Karpas-422 (cell line): ENCODE measurements around the gene RELA. TPM values are rescaled to one million over a fixed set of nuclear protein-coding genes. Genes with fewer than 3 reads are reported as not detected.

Source experiments
- DNase-seq: peaks from one replicate; pipeline ENCODE4 v3.0.0-alpha.2; 2015
- H2AFZ ChIP-seq: fragments of 200-600 bp; sonication (generic); 2 replicates; pipeline ENCODE4 v1.6.1; 2014; ENCODE audit warnings: antibody characterized with exemption, low read length, mixed read lengths
- H3K27ac ChIP-seq: fragments of 200-600 bp; sonication (generic); 2 replicates; pipeline ENCODE4 v1.5.1; 2014; ENCODE audit warnings: mild to moderate bottlenecking, low read length, moderate library complexity
- H3K27me3 ChIP-seq: fragments of 200-600 bp; sonication (generic); 2 replicates; pipeline ENCODE4 v1.6.1; 2014; ENCODE audit warnings: low read length, mixed read lengths
- H3K36me3 ChIP-seq: fragments of 200-600 bp; sonication (generic); 2 replicates; pipeline ENCODE4 v1.6.1; 2014; ENCODE audit warnings: low read length, mixed read lengths; ENCODE audit not compliant: insufficient read depth
- H3K4me1 ChIP-seq: fragments of 200-600 bp; sonication (generic); 2 replicates; pipeline ENCODE4 v1.6.1; 2014; ENCODE audit warnings: mild to moderate bottlenecking, low read length, mixed read lengths
- H3K4me2 ChIP-seq: fragments of 200-600 bp; sonication (generic); 2 replicates; pipeline ENCODE4 v1.6.1; 2014; ENCODE audit warnings: low read length, low read depth, mild to moderate bottlenecking; ENCODE audit not compliant: poor library complexity, severe bottlenecking
- H3K4me3 ChIP-seq: fragments of 200-600 bp; sonication (generic); 2 replicates; pipeline ENCODE4 v1.5.1; 2014; ENCODE audit warnings: mild to moderate bottlenecking, antibody characterized with exemption, low read length, mixed read lengths
- H3K79me2 ChIP-seq: fragments of 200-600 bp; sonication (generic); 2 replicates; pipeline ENCODE4 v1.6.1; 2014; ENCODE audit warnings: mild to moderate bottlenecking, low read length, mixed read lengths
- H3K9ac ChIP-seq: fragments of 200-600 bp; sonication (generic); 2 replicates; pipeline ENCODE4 v1.6.0; 2014; ENCODE audit warnings: low read length
- H3K9me2 ChIP-seq: fragments of 200-600 bp; sonication (generic), shearing (Covaris generic); replicated peaks from 2 replicates; pipeline ENCODE4 v1.6.0; 2014; ENCODE audit warnings: mild to moderate bottlenecking, low read length, moderate library complexity; ENCODE audit not compliant: insufficient read depth
- H3K9me3 ChIP-seq: fragments of 300-700, 200-600 bp; sonication (generic); 2 replicates; pipeline ENCODE4 v1.6.1; 2014; ENCODE audit warnings: low read length, mixed read lengths
- H4K20me1 ChIP-seq: fragments of 200-600 bp; sonication (generic); 2 replicates; pipeline ENCODE4 v1.6.1; 2014; ENCODE audit warnings: mild to moderate bottlenecking, antibody characterized with exemption, low read length, low read depth; ENCODE audit not compliant: insufficient read depth
- total RNA-seq: library from RNA; depleted of rRNA; stranded (reverse); fragments of >200 nt; shearing (Covaris generic); gene quantifications from 2 replicates; pipeline ENCODE4 v1.2.3, GENCODE V29; 2014; ENCODE audit warnings: low replicate concordance

The RELA gene
- total RNA-seq, 1 experiment from 2014 or later, result 44.0 TPM

DNA sequence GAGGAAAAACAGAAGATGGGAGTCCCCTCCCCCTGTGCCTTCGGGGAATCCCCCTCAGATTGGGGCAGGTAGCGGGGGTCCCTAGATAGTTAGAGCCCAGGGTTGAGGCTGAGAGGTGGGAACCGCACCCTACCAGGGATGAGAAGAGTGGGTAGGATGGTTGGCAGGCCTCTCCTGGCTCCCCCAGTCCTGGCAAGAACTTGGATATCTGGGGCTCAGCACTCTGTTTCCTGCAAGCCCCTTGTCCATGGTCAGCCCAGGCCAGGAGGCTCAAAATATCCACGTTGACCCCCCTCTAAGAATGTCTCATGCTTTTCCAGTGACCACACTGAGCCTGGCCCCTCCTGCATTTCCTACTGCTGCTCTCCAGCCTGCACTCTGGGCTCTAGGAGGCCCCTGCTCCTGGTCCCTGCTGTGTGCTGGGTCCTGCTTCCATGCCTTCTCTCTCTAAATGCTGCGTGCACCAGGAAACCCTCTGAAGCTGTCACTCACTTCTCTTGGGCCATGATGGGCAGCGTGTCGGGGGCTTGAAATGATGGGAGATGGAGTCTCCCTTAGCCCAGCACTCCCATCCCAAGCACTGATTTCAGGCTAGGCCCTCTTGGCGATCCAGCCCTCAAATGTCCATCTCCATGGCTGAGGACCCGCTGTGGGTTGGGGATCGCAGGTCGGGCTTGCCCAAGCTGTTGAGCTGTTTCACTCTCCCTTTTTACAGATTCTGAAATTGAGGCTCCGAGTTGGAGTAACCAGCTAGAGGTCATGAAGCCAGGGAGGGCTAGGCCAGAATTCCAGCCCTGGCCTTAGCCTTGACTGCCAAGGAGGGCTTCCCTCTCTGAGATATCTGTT, 50.7 kb downstream of the RELA start:
- Histone ChIP-seq H3K9ac (peak overlapping the region; percentile 80), H3K27ac (no peak overlapping the region), H3K27me3 (no peaks in the 10 kb centered on the region), H3K79me2 (peaks cover 46% of the 10 kb centered on the region), H3K4me1 (peaks cover 29% of the 10 kb centered on the region), H3K36me3 (peaks cover 3% of the 10 kb centered on the region; the same call in 1 of the 2 replicates), H3K9me2 (no peaks in the 10 kb centered on the region), H3K9me3 (no peaks in the 10 kb centered on the region), H3K4me3 (peak overlapping the region; percentile 92; the same call in 1 of the 2 replicates), H4K20me1 (peaks cover 8% of the 10 kb centered on the region; the same call in 1 of the 2 replicates), H2AFZ (no peak overlapping the region), H3K4me2 (peak overlapping the region; percentile 86)
- no peak for DNase-seq

- H3K79me2 ChIP-seq, result peaks cover 39% of the 10 kb centered on the region
- H2AFZ ChIP-seq, result no peak overlapping the region
- H4K20me1 ChIP-seq, result peaks cover under 1% of the 10 kb centered on the region; the same call in 1 of the 2 replicates
- no peak for DNase-seq
- no peaks in the 10 kb centered on the region for H3K27me3 ChIP-seq
- peaks cover 8% of the 10 kb centered on the region; the same call in 1 of the 2 replicates for H3K36me3 ChIP-seq
- no peaks in the 10 kb centered on the region for H3K9me2 ChIP-seq
- H3K9me3 ChIP-seq, result no peaks in the 10 kb centered on the region
- peak overlapping the region; percentile 80 for H3K9ac ChIP-seq
- H3K4me2 ChIP-seq, result peak overlapping the region; percentile 86
- H3K4me3 ChIP-seq, result no peak overlapping the region
- H3K4me1 ChIP-seq, result peaks cover 24% of the 10 kb centered on the region
- no peak overlapping the region for H3K27ac ChIP-seq
These were observed 51.5 kb downstream of the RELA start for GRCh38 chr11:65611028-65611757.

DNA sequence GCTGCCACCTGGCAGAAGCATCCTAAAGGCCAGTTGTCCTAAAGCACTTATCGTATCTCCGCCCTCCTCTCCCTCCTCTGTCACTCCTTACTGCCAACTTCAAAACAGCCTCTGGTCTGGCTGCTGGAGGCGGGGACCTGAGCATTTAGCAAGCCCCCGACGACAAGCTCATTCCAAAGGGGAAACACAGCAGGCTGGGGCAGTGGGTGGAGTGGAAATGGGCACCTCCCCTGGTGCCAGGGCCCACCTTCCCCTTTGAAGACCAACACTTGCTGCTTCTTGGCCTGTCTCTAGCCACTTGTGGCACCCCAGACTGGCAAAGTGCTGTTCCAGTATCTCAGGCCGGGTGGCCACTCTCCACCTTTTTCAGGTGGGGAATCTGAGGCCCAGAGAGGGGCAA, 52.3 kb downstream of the RELA start:
- H3K27ac ChIP-seq, result no peak overlapping the region
- DNase-seq, result no peak
- peaks cover 33% of the 10 kb centered on the region for H3K79me2 ChIP-seq
- no peak overlapping the region for H2AFZ ChIP-seq
- H3K9ac ChIP-seq, result peak overlapping the region; percentile 16; the same call in 1 of the 2 replicates
- H3K9me3 ChIP-seq, result no peaks in the 10 kb centered on the region
- no peaks in the 10 kb centered on the region for H3K9me2 ChIP-seq
- no peaks in the 10 kb centered on the region for H3K27me3 ChIP-seq
- H3K36me3 ChIP-seq, result peaks cover 13% of the 10 kb centered on the region
- peaks cover 24% of the 10 kb centered on the region for H3K4me1 ChIP-seq
- H3K4me2 ChIP-seq, result no peak overlapping the region
- H4K20me1 ChIP-seq, result no peaks in the 10 kb centered on the region
- no peak overlapping the region for H3K4me3 ChIP-seq

DNA sequence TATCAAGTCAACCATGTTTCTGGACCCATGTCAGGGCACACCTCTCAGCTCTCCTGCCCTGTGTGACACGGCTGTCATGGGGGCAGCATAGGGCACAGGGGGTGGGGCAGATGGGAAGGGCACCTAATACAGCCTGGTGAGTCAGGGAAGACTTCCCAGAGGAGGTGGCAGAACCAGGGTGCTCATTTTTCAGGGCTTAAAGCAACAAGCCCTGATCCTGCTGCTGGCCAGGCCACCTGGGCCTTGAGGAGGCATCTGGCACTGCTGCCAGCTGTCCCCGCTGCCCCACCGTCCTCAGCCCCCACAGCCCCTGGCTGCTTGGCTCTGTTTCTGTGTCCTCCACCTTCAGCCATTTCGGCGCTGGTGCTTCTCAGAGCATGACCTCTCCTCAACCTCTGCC, 53.1 kb downstream of the RELA start:
- Histone ChIP-seq H2AFZ (no peak overlapping the region), H3K79me2 (peaks cover 33% of the 10 kb centered on the region), H3K36me3 (peaks cover 15% of the 10 kb centered on the region), H3K4me3 (no peak overlapping the region), H4K20me1 (no peaks in the 10 kb centered on the region), H3K9me3 (no peaks in the 10 kb centered on the region), H3K9me2 (no peaks in the 10 kb centered on the region), H3K4me2 (no peak overlapping the region), H3K27me3 (no peaks in the 10 kb centered on the region), H3K9ac (no peak overlapping the region), H3K4me1 (peaks cover 24% of the 10 kb centered on the region), H3K27ac (no peak overlapping the region)
- no peak for DNase-seq

DNA sequence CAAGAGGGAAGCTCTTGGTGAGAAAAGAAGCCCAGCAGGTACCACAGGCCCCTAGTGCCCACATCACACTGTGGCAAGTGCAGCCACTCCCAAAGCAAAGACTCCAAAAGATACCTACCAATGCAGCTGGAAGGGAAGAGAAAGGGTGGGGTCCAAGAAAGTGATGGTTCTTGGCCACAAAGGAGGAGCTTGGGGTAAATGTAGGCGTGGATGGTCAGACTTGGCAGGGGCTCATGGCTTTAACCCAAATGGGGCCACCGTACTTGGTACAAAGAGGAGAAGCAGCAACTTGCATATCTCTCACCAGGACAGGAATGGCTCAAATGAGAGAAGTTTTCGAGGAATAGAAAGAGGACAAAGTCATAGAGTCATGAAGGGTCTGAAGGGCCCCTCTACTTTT, 53.5 kb downstream of the RELA start:
- Histone ChIP-seq H3K9ac (no peak overlapping the region), H3K9me2 (no peaks in the 10 kb centered on the region), H3K27me3 (no peaks in the 10 kb centered on the region), H3K79me2 (peaks cover 29% of the 10 kb centered on the region), H3K9me3 (no peaks in the 10 kb centered on the region), H3K27ac (no peak overlapping the region), H4K20me1 (no peaks in the 10 kb centered on the region), H3K4me3 (no peak overlapping the region), H3K36me3 (peaks cover 15% of the 10 kb centered on the region), H3K4me2 (no peak overlapping the region), H3K4me1 (peaks cover 24% of the 10 kb centered on the region), H2AFZ (no peak overlapping the region)
- no peak for DNase-seq

DNA sequence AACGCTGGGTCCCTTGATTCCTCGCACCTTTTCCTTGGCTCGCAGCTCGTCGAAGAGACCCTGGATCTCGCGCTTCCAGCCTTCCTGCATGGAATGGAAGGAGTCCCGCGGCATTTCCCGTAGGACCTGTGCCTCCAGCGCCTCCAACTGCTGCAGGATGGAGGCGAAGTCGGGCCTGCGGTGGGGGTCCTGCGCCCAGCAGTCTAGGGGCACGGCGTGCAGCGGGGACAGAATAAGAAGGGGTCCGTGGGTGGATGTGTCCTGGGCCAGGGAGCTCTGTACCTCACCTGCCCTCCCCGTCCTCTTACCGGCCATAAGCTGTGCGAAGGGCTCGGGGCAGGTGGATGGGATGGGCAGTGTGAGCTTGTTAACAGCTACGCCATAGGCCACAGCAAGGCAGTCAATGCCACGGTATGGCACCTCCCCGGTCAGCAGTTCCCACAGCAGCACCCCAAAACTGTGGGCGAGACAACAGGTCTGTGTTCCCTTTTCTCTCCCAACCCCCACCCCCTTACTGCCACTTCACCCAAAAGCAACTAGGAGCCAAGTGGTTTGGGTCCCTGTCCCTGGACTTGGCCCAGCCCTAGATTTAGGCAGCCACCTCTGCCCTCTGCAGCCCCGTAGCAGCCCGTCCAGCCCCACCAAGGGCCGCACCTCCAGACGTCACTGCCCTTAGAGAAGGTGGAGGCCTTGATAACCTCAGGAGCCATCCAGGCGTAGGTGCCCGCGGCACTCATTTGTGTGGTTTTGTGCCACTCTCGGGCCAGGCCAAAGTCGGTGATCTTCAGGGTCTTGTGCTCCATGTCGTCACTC, 54.9 kb downstream of the RELA start:
- Histone ChIP-seq H3K9ac (no peak overlapping the region), H3K27ac (no peak overlapping the region), H3K79me2 (peaks cover 15% of the 10 kb centered on the region), H3K36me3 (peaks cover 15% of the 10 kb centered on the region), H3K4me3 (no peak overlapping the region), H3K4me2 (no peak overlapping the region), H4K20me1 (no peaks in the 10 kb centered on the region), H3K9me2 (no peaks in the 10 kb centered on the region), H3K9me3 (no peaks in the 10 kb centered on the region), H3K4me1 (peaks cover 18% of the 10 kb centered on the region), H3K27me3 (no peaks in the 10 kb centered on the region), H2AFZ (no peak overlapping the region)
- DNase-seq, result no peak

DNA sequence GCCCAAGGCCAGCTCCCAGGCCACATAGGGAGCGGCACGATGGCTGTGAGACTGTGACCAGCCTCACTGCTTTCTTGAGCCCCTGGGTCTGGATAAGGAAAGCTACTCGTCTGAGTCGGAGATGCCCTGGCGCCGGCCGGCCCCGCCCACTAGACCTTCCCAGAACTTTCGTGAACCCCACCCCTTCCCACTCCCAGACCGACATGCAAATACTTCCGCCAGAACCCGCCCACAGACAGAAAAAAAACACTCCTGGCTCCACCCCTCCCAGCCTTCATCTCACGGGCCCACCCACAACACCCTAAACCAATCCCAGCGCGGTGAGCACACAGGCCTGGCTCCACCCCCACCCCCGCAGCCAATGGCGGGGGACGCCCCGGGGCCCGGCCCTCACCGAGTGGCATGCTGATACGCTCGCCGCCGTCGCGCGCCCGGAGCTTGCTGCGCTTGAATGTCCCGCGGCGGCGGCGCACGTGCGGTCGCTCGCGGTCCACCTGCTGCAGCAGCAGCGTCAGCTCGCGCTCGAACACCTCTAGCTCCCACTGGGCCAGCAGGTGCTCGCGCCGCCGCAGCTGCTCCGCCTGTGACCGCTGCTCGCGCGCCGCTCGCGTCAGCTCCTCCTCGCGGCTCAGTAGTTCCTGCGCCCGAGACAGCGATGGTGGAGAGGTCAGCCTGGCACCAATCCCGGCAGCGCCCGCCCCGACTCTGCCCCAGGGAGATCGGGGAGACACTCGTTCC, 55.7 kb downstream of the RELA start:
- Histone ChIP-seq H3K27ac (no peak overlapping the region), H3K9me3 (no peaks in the 10 kb centered on the region), H3K79me2 (peaks cover 8% of the 10 kb centered on the region), H3K36me3 (peaks cover 15% of the 10 kb centered on the region), H4K20me1 (no peaks in the 10 kb centered on the region), H3K9ac (no peak overlapping the region), H2AFZ (no peak overlapping the region), H3K4me3 (no peak overlapping the region), H3K27me3 (no peaks in the 10 kb centered on the region), H3K9me2 (no peaks in the 10 kb centered on the region), H3K4me2 (no peak overlapping the region), H3K4me1 (peaks cover 10% of the 10 kb centered on the region)
- DNase-seq, result peak; percentile 87
